HFF-Myc (cell line): Measurements from ENCODE around the gene PPM1J.

Experiments
- DNase-seq: peaks from one replicate; pipeline ENCODE4 v3.0.0-alpha.2; 2011; ENCODE audit warnings: low read depth; ENCODE audit errors: extremely low read depth
- H3K4me3 ChIP-seq: replicated peaks from 2 replicates; pipeline ENCODE4 v1.5.1; 2011; ENCODE audit warnings: low read depth, mild to moderate bottlenecking, control low read depth, low read length
- TF ChIP-seq, protein P1 (sequence below): IDR thresholded peaks from 2 replicates; pipeline ENCODE4 v1.5.1; 2012; ENCODE audit warnings: mild to moderate bottlenecking, low read depth, low read length, control low read depth; ENCODE audit errors: missing control alignments

Gene PPM1J

GRCh38 chr1:112720800-112721199 is 5.7 kb upstream of the PPM1J start:
- TF ChIP-seq, protein P1, sequence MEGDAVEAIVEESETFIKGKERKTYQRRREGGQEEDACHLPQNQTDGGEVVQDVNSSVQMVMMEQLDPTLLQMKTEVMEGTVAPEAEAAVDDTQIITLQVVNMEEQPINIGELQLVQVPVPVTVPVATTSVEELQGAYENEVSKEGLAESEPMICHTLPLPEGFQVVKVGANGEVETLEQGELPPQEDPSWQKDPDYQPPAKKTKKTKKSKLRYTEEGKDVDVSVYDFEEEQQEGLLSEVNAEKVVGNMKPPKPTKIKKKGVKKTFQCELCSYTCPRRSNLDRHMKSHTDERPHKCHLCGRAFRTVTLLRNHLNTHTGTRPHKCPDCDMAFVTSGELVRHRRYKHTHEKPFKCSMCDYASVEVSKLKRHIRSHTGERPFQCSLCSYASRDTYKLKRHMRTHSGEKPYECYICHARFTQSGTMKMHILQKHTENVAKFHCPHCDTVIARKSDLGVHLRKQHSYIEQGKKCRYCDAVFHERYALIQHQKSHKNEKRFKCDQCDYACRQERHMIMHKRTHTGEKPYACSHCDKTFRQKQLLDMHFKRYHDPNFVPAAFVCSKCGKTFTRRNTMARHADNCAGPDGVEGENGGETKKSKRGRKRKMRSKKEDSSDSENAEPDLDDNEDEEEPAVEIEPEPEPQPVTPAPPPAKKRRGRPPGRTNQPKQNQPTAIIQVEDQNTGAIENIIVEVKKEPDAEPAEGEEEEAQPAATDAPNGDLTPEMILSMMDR, result no peak
- no peak overlapping the region for H3K4me3 ChIP-seq
- DNase-seq, result no peak

DNA sequence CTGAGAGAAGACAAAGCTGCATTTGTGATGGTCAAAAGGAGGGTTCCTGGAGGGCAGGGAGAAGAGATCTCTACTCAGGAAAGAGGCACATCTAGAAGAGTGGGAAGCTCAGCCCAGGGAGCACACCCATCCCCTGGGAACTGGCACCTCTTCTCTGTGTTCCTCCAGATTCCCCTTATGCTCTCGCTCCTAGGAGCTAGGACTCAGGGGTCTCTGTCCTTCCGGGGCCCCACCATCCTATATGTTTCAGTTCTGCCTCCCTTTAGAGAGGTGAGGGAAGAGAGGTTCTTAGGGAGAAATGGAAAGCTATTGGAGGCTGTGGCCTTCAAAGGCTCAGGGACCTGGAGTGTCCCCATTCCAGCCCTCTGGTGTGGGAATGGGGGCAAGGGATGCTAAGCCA is 4.6 kb upstream of the PPM1J start:
- TF ChIP-seq, protein P1, result no peak
- no peak overlapping the region for H3K4me3 ChIP-seq
- DNase-seq, result no peak

DNA sequence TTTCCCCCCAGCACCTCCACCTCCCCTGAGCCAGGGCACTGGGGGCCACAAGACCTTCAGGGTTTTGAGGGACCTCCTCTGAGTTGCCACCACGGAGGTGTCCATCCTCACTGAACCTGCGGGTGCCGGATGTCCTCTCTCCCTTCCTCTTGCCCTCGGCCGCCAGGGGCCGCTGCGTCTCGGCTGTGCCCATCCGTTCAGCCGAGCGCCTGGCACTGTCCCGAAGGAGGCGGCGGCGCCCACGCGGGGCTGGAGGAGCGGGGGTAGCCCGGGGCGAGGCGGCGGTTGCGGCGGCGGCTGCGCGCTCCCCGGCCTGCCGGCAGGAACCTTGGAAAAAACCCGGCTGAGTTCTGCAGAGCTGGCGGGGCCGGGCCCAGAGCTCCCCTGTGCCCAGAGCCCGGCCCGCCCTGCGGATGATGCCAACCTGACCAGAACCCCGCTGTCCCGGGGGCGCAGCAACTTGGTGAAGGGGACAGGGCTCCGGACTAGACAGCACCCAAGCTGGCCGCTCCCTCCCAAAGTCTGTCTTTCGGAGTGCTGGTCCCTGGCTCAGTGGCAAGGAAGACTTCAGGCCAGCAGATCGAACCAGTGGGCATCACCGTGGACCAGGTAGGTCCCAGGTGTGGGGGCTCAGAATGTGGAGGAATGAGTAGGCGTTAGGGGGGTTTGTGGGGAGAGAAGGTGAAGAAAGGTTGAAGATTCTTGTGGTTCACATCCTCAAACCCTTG is 3.7 kb upstream of the PPM1J start:
- DNase-seq, result no peak
- TF ChIP-seq, protein P1, result peak; percentile 82
- peak overlapping the region; percentile 2; the same call in 1 of the 2 replicates for H3K4me3 ChIP-seq

GRCh38 chr1:112717263-112717873 is 2.2 kb upstream of the PPM1J start:
- no peak for DNase-seq

DNA sequence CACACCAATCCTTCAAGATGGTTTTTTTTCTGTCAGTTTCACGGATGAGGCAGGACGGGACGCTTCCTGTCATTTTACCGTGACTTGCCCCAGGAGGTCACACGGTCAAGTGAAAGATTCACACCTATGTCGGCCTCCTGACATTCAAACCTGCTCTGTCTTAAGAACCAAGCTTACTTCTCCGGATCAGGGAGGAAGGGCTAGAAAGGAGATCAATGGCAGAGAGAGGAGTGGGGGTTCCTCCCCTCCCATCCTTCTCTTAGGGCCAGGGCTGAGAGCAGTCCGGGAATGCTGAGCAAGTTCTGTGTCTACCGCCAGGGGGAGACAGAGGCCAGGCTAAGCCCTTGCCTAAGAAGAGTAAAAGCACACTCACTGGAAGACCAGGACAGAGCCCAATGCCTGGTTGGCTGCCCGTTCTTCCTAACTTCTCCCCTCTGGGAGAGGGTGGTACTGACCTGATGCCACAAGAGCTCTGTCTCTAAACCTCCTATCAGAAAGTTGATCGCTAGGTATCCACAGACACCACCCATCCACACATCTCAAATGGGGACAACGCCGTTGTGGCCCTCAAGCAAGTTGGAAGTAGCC is 1.1 kb upstream of the PPM1J start:
- TF ChIP-seq, protein P1, result peak; percentile 95
- peak; percentile 76 for DNase-seq
- H3K4me3 ChIP-seq, result peak overlapping the region; percentile 55

More at GRCh38 chr1:112717263-112717873, 2.2 kb upstream of the PPM1J start:
- H3K4me3 ChIP-seq, result no peak overlapping the region
- TF ChIP-seq, protein P1, result no peak

DNA sequence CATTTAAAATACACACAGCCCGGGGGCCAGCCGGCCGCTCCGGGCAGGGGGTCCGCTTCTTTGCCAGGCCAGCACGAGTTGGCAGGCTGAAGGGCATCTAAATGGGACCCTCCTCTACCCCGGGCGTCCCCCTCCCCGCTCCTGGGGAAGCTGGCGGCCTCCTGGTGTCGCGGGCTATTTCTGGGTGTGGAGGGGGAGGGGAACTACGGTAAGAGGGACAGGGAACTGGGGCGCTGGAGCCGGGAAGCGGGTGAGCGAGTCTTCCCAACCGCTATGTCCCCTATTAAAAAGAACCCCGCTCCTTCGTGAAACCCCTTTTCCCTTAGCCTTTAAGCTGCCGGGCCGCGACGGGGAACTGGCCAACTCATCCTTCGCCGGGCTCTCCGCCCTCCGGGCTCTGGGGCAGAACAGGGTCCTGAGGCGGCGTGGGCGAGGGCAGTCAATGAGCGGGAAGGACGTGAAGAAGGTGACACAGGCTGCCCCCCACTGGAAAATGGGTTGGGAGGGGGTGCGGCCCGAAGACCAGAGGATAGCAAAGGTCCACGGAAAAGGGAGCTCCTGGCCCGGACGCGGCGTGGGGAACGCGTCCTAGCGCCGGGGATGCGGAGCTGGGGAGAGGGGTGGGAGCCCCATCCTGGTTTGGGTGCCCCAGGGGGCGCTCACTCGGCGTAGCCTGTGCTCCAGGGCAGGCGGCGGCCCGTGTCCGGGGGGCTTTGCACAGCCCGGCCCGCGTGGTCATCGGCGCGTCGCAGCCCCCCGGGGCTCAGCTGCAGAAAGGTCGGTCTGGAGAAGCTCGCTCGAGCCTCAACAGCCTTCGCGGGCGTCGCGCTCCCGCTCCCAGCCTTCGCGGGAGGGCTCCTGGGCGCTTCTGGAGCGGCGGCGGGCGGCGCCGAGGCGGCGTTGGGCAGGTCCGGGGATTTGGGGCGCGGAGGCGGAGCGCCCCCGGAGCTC is 544 bp downstream of the PPM1J start:
- H3K4me3 ChIP-seq, result peak overlapping the region; percentile 55
- TF ChIP-seq, protein P1, result peak; percentile 4
- DNase-seq, result no peak
